ENCODE data around the gene CDK19.
"Not testable (repeated sequence)": the region's sequence is repeated elsewhere in the genome, so short reads cannot be mapped to it uniquely, and the experiment has no call there.

The CDK19 gene

DNA sequence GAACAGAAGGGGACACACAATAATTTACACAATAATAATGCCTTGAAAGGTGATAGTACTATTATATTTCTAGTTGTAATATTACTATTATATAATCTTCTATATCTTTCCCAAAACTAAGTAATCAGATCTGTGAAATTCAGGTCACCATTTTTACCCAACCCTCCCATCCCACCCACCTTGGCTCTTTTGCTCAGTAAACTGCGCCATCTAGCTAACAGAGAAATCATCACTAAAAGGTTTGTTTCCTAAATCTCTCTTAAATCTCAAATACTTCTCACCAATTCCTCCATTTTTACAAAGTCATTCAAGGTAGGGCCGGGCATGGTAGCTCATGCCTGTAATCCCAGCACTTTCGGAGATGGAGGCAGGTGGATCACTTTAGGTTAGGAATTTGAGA lies 83.4 kb downstream of the CDK19 start:
- WGBS, 2 experiments (ENCODE audit: insufficient coverage in 2 of 2) = 60 to 83% methylated on average over 1 to 3 of the region's 3 CpGs

GRCh38 chr6:110731196-110731595 lies 84.1 kb downstream of the CDK19 start:
- H3K27ac ChIP-seq (ENCODE audit: low read depth, low read length, severe bottlenecking) = no peak overlapping the region
- H3K36me3 ChIP-seq (ENCODE audit: control insufficient read depth, insufficient read depth, low read length) = no peaks in the 10 kb centered on the region
- H3K4me3 ChIP-seq (ENCODE audit: extremely low read depth, insufficient read depth, low read length, poor library complexity, severe bottlenecking) = no peak overlapping the region
- WGBS, 2 experiments (ENCODE audit: insufficient coverage in 2 of 2) = 83 to 90% methylated on average over 2 of the region's 4 CpGs
- no peaks in the 10 kb centered on the region for H3K9me3 ChIP-seq (ENCODE audit: control insufficient read depth, low read length)
- H3K4me1 ChIP-seq (ENCODE audit: control insufficient read depth, insufficient read depth, low read length, poor library complexity, severe bottlenecking) = no peaks in the 10 kb centered on the region

More for the DNA sequence above, 83.4 kb downstream of the CDK19 start:
- H3K4me3 ChIP-seq (ENCODE audit: extremely low read depth, insufficient read depth, low read length, poor library complexity, severe bottlenecking) = no peak overlapping the region
- no peaks in the 10 kb centered on the region for H3K9me3 ChIP-seq (ENCODE audit: control insufficient read depth, low read length)
- H3K27ac ChIP-seq (ENCODE audit: low read depth, low read length, severe bottlenecking) = no peak overlapping the region
- no peaks in the 10 kb centered on the region for H3K36me3 ChIP-seq (ENCODE audit: control insufficient read depth, insufficient read depth, low read length)
- H3K4me1 ChIP-seq (ENCODE audit: control insufficient read depth, insufficient read depth, low read length, poor library complexity, severe bottlenecking) = no peaks in the 10 kb centered on the region

- Histone ChIP-seq H3K4me3 (ENCODE audit: extremely low read depth, insufficient read depth, low read length, poor library complexity, severe bottlenecking) (no peak overlapping the region), H3K4me1 (ENCODE audit: control insufficient read depth, insufficient read depth, low read length, poor library complexity, severe bottlenecking) (no peaks in the 10 kb centered on the region), H3K27ac (ENCODE audit: low read depth, low read length, severe bottlenecking) (no peak overlapping the region), H3K36me3 (ENCODE audit: control insufficient read depth, insufficient read depth, low read length) (no peaks in the 10 kb centered on the region), H3K9me3 (ENCODE audit: control insufficient read depth, low read length) (no peaks in the 10 kb centered on the region)
- 91 to 100% methylated on average over 1 of the region's 1 CpG for WGBS, 2 experiments (ENCODE audit: insufficient coverage in 2 of 2)
Observed at GRCh38 chr6:110728501-110728900, 86.8 kb downstream of the CDK19 start.

GRCh38 chr6:110723017-110723416 lies 92.3 kb downstream of the CDK19 start:
- H3K36me3 ChIP-seq (ENCODE audit: control insufficient read depth, insufficient read depth, low read length) = peaks cover 4% of the 10 kb centered on the region
- 86 to 93% methylated on average over 2 to 3 of the region's 3 CpGs for whole genome bisulfite sequencing, 2 experiments (ENCODE audit: insufficient coverage in 2 of 2)

DNA sequence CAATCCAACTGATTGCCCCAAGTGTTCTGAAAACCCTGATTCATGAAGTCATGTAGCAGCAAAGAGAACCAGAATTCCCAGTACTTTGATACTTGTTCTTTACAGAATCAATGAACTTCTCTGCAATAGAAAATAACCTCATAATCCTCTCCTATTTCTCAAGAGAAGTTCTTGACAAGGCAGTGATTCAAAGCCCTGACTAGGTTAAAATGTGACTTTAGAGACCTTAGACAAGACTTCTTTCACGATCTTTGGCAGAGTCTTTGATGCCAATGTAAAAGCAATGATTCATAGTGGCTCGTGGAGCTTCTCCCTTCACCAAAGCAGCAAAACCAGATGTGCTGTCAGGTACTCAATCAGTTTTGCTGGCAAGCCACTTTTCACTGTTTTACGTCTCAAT lies 95.2 kb downstream of the CDK19 start:
- Histone ChIP-seq H3K4me3 (ENCODE audit: extremely low read depth, insufficient read depth, low read length, poor library complexity, severe bottlenecking) (no peak overlapping the region), H3K4me1 (ENCODE audit: control insufficient read depth, insufficient read depth, low read length, poor library complexity, severe bottlenecking) (no peaks in the 10 kb centered on the region)
- WGBS, 2 experiments (ENCODE audit: insufficient coverage in 2 of 2) = 96 to 100% methylated on average over 2 to 3 of the region's 3 CpGs

More at GRCh38 chr6:110723017-110723416, 92.3 kb downstream of the CDK19 start:
- H3K27ac ChIP-seq (ENCODE audit: low read depth, low read length, severe bottlenecking) = no peak overlapping the region
- no peak overlapping the region for H3K4me3 ChIP-seq (ENCODE audit: extremely low read depth, insufficient read depth, low read length, poor library complexity, severe bottlenecking)
- H3K9me3 ChIP-seq (ENCODE audit: control insufficient read depth, low read length) = no peaks in the 10 kb centered on the region
- no peaks in the 10 kb centered on the region for H3K4me1 ChIP-seq (ENCODE audit: control insufficient read depth, insufficient read depth, low read length, poor library complexity, severe bottlenecking)

GRCh38 chr6:110719601-110720000 lies 95.7 kb downstream of the CDK19 start:
- H3K36me3 ChIP-seq (ENCODE audit: control insufficient read depth, insufficient read depth, low read length); H3K27ac ChIP-seq (ENCODE audit: low read depth, low read length, severe bottlenecking); H3K4me3 ChIP-seq (ENCODE audit: extremely low read depth, insufficient read depth, low read length, poor library complexity, severe bottlenecking); H3K9me3 ChIP-seq (ENCODE audit: control insufficient read depth, low read length); H3K4me1 ChIP-seq (ENCODE audit: control insufficient read depth, insufficient read depth, low read length, poor library complexity, severe bottlenecking): not testable (repeated sequence)
- 97 to 100% methylated on average over 1 to 6 of the region's 7 CpGs for WGBS, 2 experiments (ENCODE audit: insufficient coverage in 2 of 2)

More for the DNA sequence above, 95.2 kb downstream of the CDK19 start:
- Histone ChIP-seq H3K36me3 (ENCODE audit: control insufficient read depth, insufficient read depth, low read length) (peaks cover 4% of the 10 kb centered on the region), H3K27ac (ENCODE audit: low read depth, low read length, severe bottlenecking) (no peak overlapping the region), H3K9me3 (ENCODE audit: control insufficient read depth, low read length) (no peaks in the 10 kb centered on the region)

DNA sequence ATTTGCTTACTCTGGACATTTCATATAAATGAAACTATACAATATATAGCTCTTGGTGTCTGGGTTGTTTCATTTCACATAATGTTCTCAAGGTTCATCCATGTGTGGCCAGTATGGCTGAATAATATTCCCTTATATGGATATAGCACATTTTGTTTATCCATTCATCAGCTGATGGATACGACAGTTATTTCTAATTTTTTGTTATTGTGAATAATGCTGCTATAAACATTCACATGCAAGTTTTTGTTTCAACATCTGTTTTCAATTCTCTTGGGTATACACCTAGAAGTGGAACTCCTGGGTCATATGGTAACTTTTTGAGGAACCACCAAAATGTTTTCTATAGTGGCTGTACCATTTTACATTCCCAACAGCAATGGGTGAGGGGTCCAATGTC lies 101.1 kb downstream of the CDK19 start:
- Histone ChIP-seq H3K36me3 (ENCODE audit: control insufficient read depth, insufficient read depth, low read length) (no peaks in the 10 kb centered on the region), H3K4me1 (ENCODE audit: control insufficient read depth, insufficient read depth, low read length, poor library complexity, severe bottlenecking) (no peaks in the 10 kb centered on the region), H3K9me3 (ENCODE audit: control insufficient read depth, low read length) (no peaks in the 10 kb centered on the region), H3K4me3 (ENCODE audit: extremely low read depth, insufficient read depth, low read length, poor library complexity, severe bottlenecking) (no peak overlapping the region), H3K27ac (ENCODE audit: low read depth, low read length, severe bottlenecking) (no peak overlapping the region)
- WGBS, 2 experiments (ENCODE audit: insufficient coverage in 2 of 2) = no CpG with 5 or more reads among the region's 1 CpG

GRCh38 chr6:110712238-110712637 lies 103.0 kb downstream of the CDK19 start:
- no CpG with 5 or more reads among the region's 3 CpGs for WGBS, 2 experiments (ENCODE audit: insufficient coverage in 2 of 2)

GRCh38 chr6:110710115-110710514 lies 105.2 kb downstream of the CDK19 start:
- H3K4me1 ChIP-seq (ENCODE audit: control insufficient read depth, insufficient read depth, low read length, poor library complexity, severe bottlenecking) = no peaks in the 10 kb centered on the region
- H3K9me3 ChIP-seq (ENCODE audit: control insufficient read depth, low read length) = no peaks in the 10 kb centered on the region
- 100% methylated on average over 1 to 2 of the region's 3 CpGs for WGBS, 2 experiments (ENCODE audit: insufficient coverage in 2 of 2)
- H3K4me3 ChIP-seq (ENCODE audit: extremely low read depth, insufficient read depth, low read length, poor library complexity, severe bottlenecking) = no peak overlapping the region
- H3K36me3 ChIP-seq (ENCODE audit: control insufficient read depth, insufficient read depth, low read length) = no peaks in the 10 kb centered on the region
- H3K27ac ChIP-seq (ENCODE audit: low read depth, low read length, severe bottlenecking) = no peak overlapping the region

More at GRCh38 chr6:110712238-110712637, 103.0 kb downstream of the CDK19 start:
- H3K27ac ChIP-seq (ENCODE audit: low read depth, low read length, severe bottlenecking) = no peak overlapping the region
- no peaks in the 10 kb centered on the region for H3K36me3 ChIP-seq (ENCODE audit: control insufficient read depth, insufficient read depth, low read length)
- no peaks in the 10 kb centered on the region for H3K4me1 ChIP-seq (ENCODE audit: control insufficient read depth, insufficient read depth, low read length, poor library complexity, severe bottlenecking)
- H3K9me3 ChIP-seq (ENCODE audit: control insufficient read depth, low read length) = no peaks in the 10 kb centered on the region
- no peak overlapping the region for H3K4me3 ChIP-seq (ENCODE audit: extremely low read depth, insufficient read depth, low read length, poor library complexity, severe bottlenecking)

GRCh38 chr6:110708295-110708950 lies 106.8 kb downstream of the CDK19 start:
- H3K36me3 ChIP-seq (ENCODE audit: control insufficient read depth, insufficient read depth, low read length) = no peaks in the 10 kb centered on the region
- H3K4me3 ChIP-seq (ENCODE audit: extremely low read depth, insufficient read depth, low read length, poor library complexity, severe bottlenecking) = no peak overlapping the region
- H3K9me3 ChIP-seq (ENCODE audit: control insufficient read depth, low read length) = no peaks in the 10 kb centered on the region
- H3K27ac ChIP-seq (ENCODE audit: low read depth, low read length, severe bottlenecking) = no peak overlapping the region
- WGBS, 2 experiments (ENCODE audit: insufficient coverage in 2 of 2) = 75 to 90% methylated on average over 1 to 2 of the region's 2 CpGs
- no peaks in the 10 kb centered on the region for H3K4me1 ChIP-seq (ENCODE audit: control insufficient read depth, insufficient read depth, low read length, poor library complexity, severe bottlenecking)

DNA sequence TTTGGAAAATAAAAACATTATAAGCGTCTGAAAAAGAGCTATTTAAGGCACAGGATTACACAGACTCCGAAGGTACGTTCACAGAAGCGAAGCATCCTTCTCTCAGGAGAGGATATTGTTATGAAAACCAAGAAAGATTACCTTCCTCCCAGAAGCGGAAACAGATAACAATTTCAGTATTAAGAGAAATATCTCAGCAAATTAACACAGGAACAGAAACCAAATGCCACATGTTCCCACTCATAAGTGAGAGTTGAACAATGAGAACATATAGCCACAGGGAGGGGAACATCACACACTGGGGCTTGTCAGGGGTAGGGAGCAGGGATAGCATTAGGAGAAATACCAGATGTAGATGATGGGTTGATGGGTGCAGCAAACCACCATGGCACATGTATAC lies 109.7 kb downstream of the CDK19 start:
- Histone ChIP-seq H3K4me1 (ENCODE audit: control insufficient read depth, insufficient read depth, low read length, poor library complexity, severe bottlenecking) (no peaks in the 10 kb centered on the region), H3K9me3 (ENCODE audit: control insufficient read depth, low read length) (no peaks in the 10 kb centered on the region), H3K36me3 (ENCODE audit: control insufficient read depth, insufficient read depth, low read length) (no peaks in the 10 kb centered on the region), H3K27ac (ENCODE audit: low read depth, low read length, severe bottlenecking) (no peak overlapping the region), H3K4me3 (ENCODE audit: extremely low read depth, insufficient read depth, low read length, poor library complexity, severe bottlenecking) (no peak overlapping the region)
- WGBS, 2 experiments (ENCODE audit: insufficient coverage in 2 of 2) = 100% methylated on average over 1 to 4 of the region's 5 CpGs

Data from mesodermal cell (in vitro differentiated cells).